HepG2 (cell line): ENCODE results near the gene TMEM165. TPM values are rescaled to one million over a fixed set of nuclear protein-coding genes. Genes with fewer than 3 reads are reported as not detected.

Experiments
- BORCS8-MEF2B ChIP-seq: sonication (generic); formaldehyde crosslinking; IDR thresholded peaks from 2 replicates; pipeline ENCODE4 v1.8.0; 2022; ENCODE audit warnings: mild to moderate bottlenecking, missing genetic modification reagents
- EEA1 ChIP-seq: sonication (generic); formaldehyde crosslinking; IDR thresholded peaks from 2 replicates; pipeline ENCODE4 v1.5.1; 2020; ENCODE audit warnings: mild to moderate bottlenecking, missing genetic modification reagents, borderline replicate concordance
- ELF1 ChIP-seq: sonication (generic); formaldehyde crosslinking; IDR thresholded peaks from 2 replicates; pipeline ENCODE4 v1.4.0; 2020; ENCODE audit warnings: missing genetic modification reagents
- ELF4 ChIP-seq: sonication (generic); formaldehyde crosslinking; IDR thresholded peaks from 2 replicates; pipeline ENCODE4 v1.5.0; 2020; ENCODE audit warnings: missing genetic modification reagents, mild to moderate bottlenecking, moderate library complexity, borderline replicate concordance
- FOXO1 ChIP-seq: sonication (generic); formaldehyde crosslinking; IDR thresholded peaks from 2 replicates; pipeline ENCODE4 v1.4.0; 2020; ENCODE audit warnings: missing genetic modification reagents
- HES4 ChIP-seq: sonication (generic); formaldehyde crosslinking; IDR thresholded peaks from 2 replicates; pipeline ENCODE4 v1.9.0; 2021; ENCODE audit warnings: mild to moderate bottlenecking, missing genetic modification reagents, borderline replicate concordance
- KDM5B ChIP-seq: sonication (generic); formaldehyde crosslinking; IDR thresholded peaks from 2 replicates; pipeline ENCODE4 v1.4.0; 2020; ENCODE audit warnings: missing genetic modification reagents, mild to moderate bottlenecking, borderline replicate concordance
- MBNL3 ChIP-seq: fragments of 250-450 bp; sonication (Bioruptor Pico); conservative IDR thresholded peaks from 2 replicates; pipeline ENCODE4 v1.8.0; 2022; ENCODE audit warnings: mild to moderate bottlenecking, inconsistent platforms
- MTA1 ChIP-seq: sonication (generic); formaldehyde crosslinking; IDR thresholded peaks from 2 replicates; pipeline ENCODE4 v1.4.0; 2020; ENCODE audit warnings: missing genetic modification reagents, mild to moderate bottlenecking, borderline replicate concordance
- NAIF1 ChIP-seq: sonication (generic); formaldehyde crosslinking; IDR thresholded peaks from 2 replicates; pipeline ENCODE4 v1.5.0; 2020; ENCODE audit warnings: mild to moderate bottlenecking, missing genetic modification reagents, borderline replicate concordance
- NCOA5 ChIP-seq: sonication (generic); formaldehyde crosslinking; IDR thresholded peaks from 2 replicates; pipeline ENCODE4 v1.4.0; 2020; ENCODE audit warnings: missing genetic modification reagents
- NONO ChIP-seq, 2 experiments: fragments of 450-650 bp in 1 of 2; sonication (generic) in 1 of 2; formaldehyde crosslinking in 1 of 2; IDR thresholded peaks in 1 of 2; conservative IDR thresholded peaks in 1 of 2; 2 replicates each; pipeline versions ENCODE4 v1.6.1 to v1.8.0; 2017 to 2022; ENCODE audit warnings: mild to moderate bottlenecking in 1 of 2, missing genetic modification reagents in 1 of 2, moderate library complexity in 1 of 2
- RFXANK ChIP-seq: IDR thresholded peaks from 2 replicates; pipeline ENCODE4 v1.6.1; 2016
- SALL1 ChIP-seq: sonication (generic); formaldehyde crosslinking; IDR thresholded peaks from 2 replicates; pipeline ENCODE4 v1.8.0; 2022; ENCODE audit warnings: mild to moderate bottlenecking, missing genetic modification reagents
- SRF ChIP-seq: IDR thresholded peaks from 2 replicates; pipeline ENCODE4 v1.6.1; 2011; ENCODE audit warnings: mild to moderate bottlenecking, low read depth, low read length, moderate library complexity
- TBP ChIP-seq: sonication (generic); formaldehyde crosslinking; IDR thresholded peaks from 2 replicates; pipeline ENCODE4 v1.5.0; 2020; ENCODE audit warnings: missing genetic modification reagents
- ZFX ChIP-seq: sonication (generic); formaldehyde crosslinking; IDR thresholded peaks from 2 replicates; pipeline ENCODE4 v1.4.0; 2020; ENCODE audit warnings: mild to moderate bottlenecking, low read depth, missing genetic modification reagents, moderate library complexity
- ZIK1 ChIP-seq: sonication (generic); formaldehyde crosslinking; IDR thresholded peaks from 2 replicates; pipeline ENCODE4 v1.5.0; 2020; ENCODE audit warnings: mild to moderate bottlenecking, low read depth, missing genetic modification reagents, borderline replicate concordance
- ZNF331 ChIP-seq: sonication (generic); formaldehyde crosslinking; IDR thresholded peaks from 2 replicates; pipeline ENCODE4 v1.4.0; 2020; ENCODE audit warnings: missing genetic modification reagents
- ZNF543 ChIP-seq: sonication (generic); formaldehyde crosslinking; IDR thresholded peaks from 2 replicates; pipeline ENCODE4 v1.4.0; 2020; ENCODE audit warnings: mild to moderate bottlenecking, missing genetic modification reagents
- ZNF629 ChIP-seq: sonication (generic); formaldehyde crosslinking; conservative IDR thresholded peaks from 2 replicates; pipeline ENCODE4 v1.5.0; 2020; ENCODE audit warnings: missing genetic modification reagents
- ZNF749 ChIP-seq: sonication (generic); formaldehyde crosslinking; IDR thresholded peaks from 2 replicates; pipeline ENCODE4 v1.8.0; 2022; ENCODE audit warnings: mild to moderate bottlenecking, missing genetic modification reagents, moderate library complexity, borderline replicate concordance
- ZNF782 ChIP-seq: sonication (generic); formaldehyde crosslinking; IDR thresholded peaks from 2 replicates; pipeline ENCODE4 v1.4.0; 2020; ENCODE audit warnings: missing genetic modification reagents, mild to moderate bottlenecking, borderline replicate concordance
- polyA plus RNA-seq, 8 experiments: library from polyadenylated mRNA; depleted of rRNA in 3 of 8; stranded (reverse) in 7 of 8; unstranded in 1 of 8; fragments of >200 nt; fragmentation: Illumina TruSeq in 4 of 8; extraction: Trizol in 4 of 8; gene quantifications; 2 replicates each; pipeline versions ENCODE4 v1.2.1 to v1.2.3, GENCODE V29; 2011 to 2016; ENCODE audit warnings: low read depth in 4 of 8, missing spikeins in 1 of 8, mixed read lengths in 1 of 8; ENCODE audit not compliant: insufficient read depth in 1 of 8
- total RNA-seq, 5 experiments: library from RNA; depleted of rRNA; stranded (reverse); fragments of >200 nt; fragmentation: Illumina TruSeq; extraction: Trizol; gene quantifications; 2 replicates each; pipeline ENCODE4 v1.2.3, GENCODE V29; 2016; ENCODE audit warnings: low read depth in 1 of 5
- TF ChIP-seq, protein P1 (sequence below): sonication (generic); formaldehyde crosslinking; IDR thresholded peaks from 2 replicates; pipeline ENCODE4 v1.4.0; 2020; ENCODE audit warnings: low read depth, mild to moderate bottlenecking, missing genetic modification reagents
- TF ChIP-seq, protein P2 (sequence below): sonication (generic); formaldehyde crosslinking; IDR thresholded peaks from 2 replicates; pipeline ENCODE4 v1.8.0; 2022; ENCODE audit warnings: mild to moderate bottlenecking, missing genetic modification reagents, moderate library complexity
- TF ChIP-seq, protein P3 (sequence below): fragments of 450-650 bp; IDR thresholded peaks from 2 replicates; pipeline ENCODE4 v1.6.1; 2016

Gene TMEM165
- total and polyA plus RNA-seq, 2 of the 13 experiments (the other 11 are each of a cell fraction or from before 2014, with no cell fraction given) = 54.6 to 103 TPM

DNA sequence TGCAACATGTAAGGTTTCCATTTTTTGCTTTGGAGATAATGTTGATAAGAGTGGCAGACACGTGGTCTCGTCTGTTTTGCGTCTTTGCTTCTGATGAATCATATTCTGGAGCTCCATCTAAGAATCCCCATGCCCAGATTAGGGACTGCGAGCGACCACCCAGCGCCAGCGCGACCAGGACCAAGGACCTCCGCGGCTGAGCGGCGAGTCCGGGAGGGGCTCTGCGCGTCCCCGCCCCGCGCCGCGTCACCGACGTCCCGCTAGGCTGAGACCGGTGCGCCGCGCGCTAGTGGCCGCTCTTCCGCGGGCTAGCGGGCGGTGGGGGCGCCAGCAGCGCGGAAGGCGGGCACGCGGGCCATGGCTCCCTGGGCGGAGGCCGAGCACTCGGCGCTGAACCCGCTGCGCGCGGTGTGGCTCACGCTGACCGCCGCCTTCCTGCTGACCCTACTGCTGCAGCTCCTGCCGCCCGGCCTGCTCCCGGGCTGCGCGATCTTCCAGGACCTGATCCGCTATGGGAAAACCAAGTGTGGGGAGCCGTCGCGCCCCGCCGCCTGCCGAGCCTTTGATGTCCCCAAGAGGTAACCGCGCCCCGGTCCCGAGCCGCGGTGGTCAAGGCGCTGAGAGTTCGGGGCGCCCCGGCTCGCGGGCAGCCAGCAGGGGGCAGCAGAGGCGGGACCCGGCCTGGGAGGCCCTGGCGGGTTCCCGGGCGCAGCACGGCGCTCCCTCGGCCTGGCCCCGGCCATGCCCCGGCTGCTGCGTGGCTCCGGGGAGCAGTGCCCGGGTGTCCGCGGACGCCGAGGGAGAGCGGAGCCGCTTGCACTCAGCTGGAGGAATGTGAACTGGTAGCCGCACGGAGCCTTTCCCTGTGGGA, 49.5 kb upstream of the TMEM165 start, which contains the start of gene SRD5A3 (continued):
- TF ChIP-seq, protein P1, sequence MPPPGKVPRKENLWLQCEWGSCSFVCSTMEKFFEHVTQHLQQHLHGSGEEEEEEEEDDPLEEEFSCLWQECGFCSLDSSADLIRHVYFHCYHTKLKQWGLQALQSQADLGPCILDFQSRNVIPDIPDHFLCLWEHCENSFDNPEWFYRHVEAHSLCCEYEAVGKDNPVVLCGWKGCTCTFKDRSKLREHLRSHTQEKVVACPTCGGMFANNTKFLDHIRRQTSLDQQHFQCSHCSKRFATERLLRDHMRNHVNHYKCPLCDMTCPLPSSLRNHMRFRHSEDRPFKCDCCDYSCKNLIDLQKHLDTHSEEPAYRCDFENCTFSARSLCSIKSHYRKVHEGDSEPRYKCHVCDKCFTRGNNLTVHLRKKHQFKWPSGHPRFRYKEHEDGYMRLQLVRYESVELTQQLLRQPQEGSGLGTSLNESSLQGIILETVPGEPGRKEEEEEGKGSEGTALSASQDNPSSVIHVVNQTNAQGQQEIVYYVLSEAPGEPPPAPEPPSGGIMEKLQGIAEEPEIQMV (CRISPR knock-in tag) = no peak
- TF ChIP-seq EEA1 (CRISPR knock-in tag) = peak; percentile 80; the same call in 1 of the 2 replicates
- no peak for TF ChIP-seq ELF4 (CRISPR knock-in tag)
- TF ChIP-seq ZNF543 = peak; percentile 22; the same call in 1 of the 2 replicates
- TF ChIP-seq ZNF629 (CRISPR knock-in tag) = peak; percentile 52; the same call in 1 of the 2 replicates
- peak; percentile 31 for TF ChIP-seq FOXO1
- no peak for TF ChIP-seq SRF
- peak; percentile 87 for TF ChIP-seq SALL1 (CRISPR knock-in tag)
- peak; percentile 92 for TF ChIP-seq ZNF749 (CRISPR knock-in tag)
- TF ChIP-seq ELF1 (CRISPR knock-in tag) = no peak
- TF ChIP-seq, protein P2, sequence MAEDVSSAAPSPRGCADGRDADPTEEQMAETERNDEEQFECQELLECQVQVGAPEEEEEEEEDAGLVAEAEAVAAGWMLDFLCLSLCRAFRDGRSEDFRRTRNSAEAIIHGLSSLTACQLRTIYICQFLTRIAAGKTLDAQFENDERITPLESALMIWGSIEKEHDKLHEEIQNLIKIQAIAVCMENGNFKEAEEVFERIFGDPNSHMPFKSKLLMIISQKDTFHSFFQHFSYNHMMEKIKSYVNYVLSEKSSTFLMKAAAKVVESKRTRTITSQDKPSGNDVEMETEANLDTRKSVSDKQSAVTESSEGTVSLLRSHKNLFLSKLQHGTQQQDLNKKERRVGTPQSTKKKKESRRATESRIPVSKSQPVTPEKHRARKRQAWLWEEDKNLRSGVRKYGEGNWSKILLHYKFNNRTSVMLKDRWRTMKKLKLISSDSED = peak; percentile 70; the same call in 1 of the 2 replicates
- TF ChIP-seq NONO (IDR thresholded peaks at IDR 0.05) = no peak
- peak; percentile 66; the same call in 1 of the 2 replicates for TF ChIP-seq NONO (CRISPR knock-in tag; conservative IDR thresholded peaks at IDR 0.05)
- no peak for TF ChIP-seq NAIF1 (CRISPR knock-in tag)
- peak; percentile 56; the same call in 1 of the 2 replicates for TF ChIP-seq ZNF331 (CRISPR knock-in tag)
- TF ChIP-seq ZNF782 = no peak
- no peak for TF ChIP-seq MBNL3
- TF ChIP-seq ZIK1 = peak; percentile 38; the same call in 1 of the 2 replicates
- peak; percentile 94 for TF ChIP-seq ZFX (CRISPR knock-in tag)
- TF ChIP-seq NCOA5 = no peak
- no peak for TF ChIP-seq TBP (CRISPR knock-in tag)
- TF ChIP-seq HES4 (CRISPR knock-in tag) = peak; percentile 81
- peak; percentile 87; the same call in 1 of the 2 replicates for TF ChIP-seq KDM5B (CRISPR knock-in tag)
- peak; percentile 61; the same call in 1 of the 2 replicates for TF ChIP-seq MTA1 (CRISPR knock-in tag)
- TF ChIP-seq, protein P3, sequence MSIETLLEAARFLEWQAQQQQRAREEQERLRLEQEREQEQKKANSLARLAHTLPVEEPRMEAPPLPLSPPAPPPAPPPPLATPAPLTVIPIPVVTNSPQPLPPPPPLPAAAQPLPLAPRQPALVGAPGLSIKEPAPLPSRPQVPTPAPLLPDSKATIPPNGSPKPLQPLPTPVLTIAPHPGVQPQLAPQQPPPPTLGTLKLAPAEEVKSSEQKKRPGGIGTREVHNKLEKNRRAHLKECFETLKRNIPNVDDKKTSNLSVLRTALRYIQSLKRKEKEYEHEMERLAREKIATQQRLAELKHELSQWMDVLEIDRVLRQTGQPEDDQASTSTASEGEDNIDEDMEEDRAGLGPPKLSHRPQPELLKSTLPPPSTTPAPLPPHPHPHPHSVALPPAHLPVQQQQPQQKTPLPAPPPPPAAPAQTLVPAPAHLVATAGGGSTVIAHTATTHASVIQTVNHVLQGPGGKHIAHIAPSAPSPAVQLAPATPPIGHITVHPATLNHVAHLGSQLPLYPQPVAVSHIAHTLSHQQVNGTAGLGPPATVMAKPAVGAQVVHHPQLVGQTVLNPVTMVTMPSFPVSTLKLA = no peak
- TF ChIP-seq BORCS8-MEF2B (CRISPR knock-in tag) = peak; percentile 82
- no peak for TF ChIP-seq RFXANK
